Measurements from ENCODE around the gene FAM171A2.

GRCh38 chr17:44331249-44331760 is 32.3 kb downstream of the FAM171A2 start:
- TF ChIP-seq CTCF (IDR thresholded peaks at IDR 0.05) (peak; percentile 75 to 90 (median 84)), POLR2A (IDR thresholded peaks at IDR 0.05) (no peak)
